Body of pancreas (tissue), 4 donors: ENCODE measurements around the gene TST. TPM values are rescaled to one million over a fixed set of nuclear protein-coding genes. Genes with fewer than 3 reads are reported as not detected.

Experiments used
- ATAC-seq: fragments of 150-250 bp; one replicate; pipeline ENCODE4 v1.9.1; 2016
- DNase-seq, 4 donors: peaks; one replicate each; pipeline ENCODE4 v3.0.0-alpha.2; 2019
- H3K27ac ChIP-seq, 4 donors: fragments of 200-600 bp; sonication (generic); 1 replicate in 3 of 4; 2 replicates in 1 of 4; pipeline versions ENCODE4 v1.5.1 to v1.6.1; 2016 to 2019; ENCODE audit warnings: mild to moderate bottlenecking in 1 of 4, mixed read lengths in 1 of 4, moderate library complexity in 1 of 4
- H3K27me3 ChIP-seq, 2 donors: fragments of 200-600 bp; sonication (generic); one replicate each; pipeline ENCODE4 v1.6.0; 2016; ENCODE audit warnings: mild to moderate bottlenecking in 1 of 2
- H3K36me3 ChIP-seq, 2 donors: fragments of 200-600 bp; sonication (generic); replicated peaks in 1 of 2; 2 replicates each; pipeline ENCODE4 v1.5.1; 2016; ENCODE audit warnings: low read depth in 2 of 2; ENCODE audit not compliant: insufficient read depth in 1 of 2
- H3K4me1 ChIP-seq: fragments of 200-600 bp; sonication (generic); one replicate; pipeline ENCODE4 v1.6.0; 2016
- H3K4me3 ChIP-seq, 2 donors: fragments of 200-600 bp; sonication (generic); 1 replicate in 1 of 2; 2 replicates in 1 of 2; pipeline ENCODE4 v1.5.1; 2016 to 2019
- H3K9me3 ChIP-seq, 3 donors: fragments of 200-600 bp; sonication (generic); 1 replicate in 2 of 3; 2 replicates in 1 of 3; pipeline ENCODE4 v1.5.1; 2016
- CTCF ChIP-seq, 7 experiments: fragments of 450-650 bp in 4 of 7; fragments of 200-600 bp in 3 of 7; sonication (generic) in 3 of 7; IDR thresholded peaks; one replicate each; pipeline ENCODE4 v1.5.1; 2016 to 2019; ENCODE audit warnings: antibody characterized with exemption in 7 of 7
- POLR2A ChIP-seq, 3 donors: fragments of 450-650 bp; IDR thresholded peaks; one replicate each; pipeline ENCODE4 v1.6.1; 2016; ENCODE audit warnings: antibody characterized with exemption in 3 of 3, mild to moderate bottlenecking in 2 of 3
- WGBS, 2 donors: methylation state at CpG; one replicate each; pipeline ENCODE4 v1.1.5; 2017; 5-methylcytosine and 5-hydroxymethylcytosine counted together
- intact Hi-C: fragments of 100-400 bp; cut with DNase I; formaldehyde crosslinking; loops from one replicate; pipeline ENCODE4 v1.15.1; 2023
- total RNA-seq, 2 donors: library from RNA; depleted of rRNA; stranded (reverse); fragments of >200 nt; gene quantifications; one replicate each; pipeline ENCODE4 v1.1.0, GENCODE V29; 2016

Gene TST
- total RNA-seq, 2 donors from 2014 or later, result 73.8 to 91.1 TPM

GRCh38 chr22:37014835-37015586, 4.2 kb downstream of the TST start:
- DNase-seq (no peak), ATAC-seq (no peak)
- TF ChIP-seq CTCF (IDR thresholded peaks at IDR 0.05), result no peak
- no peak for TF ChIP-seq POLR2A (IDR thresholded peaks at IDR 0.05)
- WGBS, 2 donors, result 67 to 75% methylated on average over 12 of the region's 12 CpGs
- Histone ChIP-seq H3K27ac (no peak overlapping the region), H3K4me3 (no peak overlapping the region), H3K36me3 (no peaks in the 10 kb centered on the region), H3K4me1 (peaks cover 56% of the 10 kb centered on the region), H3K27me3 (no peaks in the 10 kb centered on the region), H3K9me3 (no peaks in the 10 kb centered on the region)
- intact Hi-C loops, result no loop called here

- no peak overlapping the region for H3K4me3 ChIP-seq
- H3K4me1 ChIP-seq, result peaks cover 59% of the 10 kb centered on the region
- H3K27me3 ChIP-seq, result no peaks in the 10 kb centered on the region
- H3K36me3 ChIP-seq, result no peaks in the 10 kb centered on the region
- no peak for ATAC-seq
- DNase-seq, result no peak
- intact Hi-C loops, result no loop called here
- 77 to 84% methylated on average over 4 of the region's 4 CpGs for WGBS, 2 donors
- no peak overlapping the region for H3K27ac ChIP-seq
- H3K9me3 ChIP-seq, result no peaks in the 10 kb centered on the region
- no peak for TF ChIP-seq CTCF (IDR thresholded peaks at IDR 0.05)
- no peak for TF ChIP-seq POLR2A (IDR thresholded peaks at IDR 0.05)
Observed at GRCh38 chr22:37014415-37014806, 4.8 kb downstream of the TST start.

- DNase-seq, result no peak
- H3K27ac ChIP-seq, result peak overlapping the region in 1 of 4 donors; percentile 8
Observed at GRCh38 chr22:37012956-37013355, 6.3 kb downstream of the TST start.

GRCh38 chr22:37012262-37012904, 6.9 kb downstream of the TST start:
- Histone ChIP-seq H3K27ac (peak overlapping the region in 3 of 4 donors; percentile 5 to 49 (median 33)), H3K4me1 (peaks cover 47% of the 10 kb centered on the region), H3K9me3 (no peaks in the 10 kb centered on the region), H3K27me3 (no peaks in the 10 kb centered on the region), H3K36me3 (no peaks in the 10 kb centered on the region), H3K4me3 (no peak overlapping the region)
- TF ChIP-seq CTCF (IDR thresholded peaks at IDR 0.05) (no peak), POLR2A (IDR thresholded peaks at IDR 0.05) (no peak)
- intact Hi-C loops, result no loop called here
- WGBS, 2 donors, result 73 to 94% methylated on average over 6 to 9 of the region's 9 CpGs
- DNase-seq (peak in 3 of 4 donors; percentile 36 to 70 (median 67)), ATAC-seq (peak; percentile 35)

More at GRCh38 chr22:37012956-37013355, 6.3 kb downstream of the TST start:
- 79 to 80% methylated on average over 10 of the region's 10 CpGs for WGBS, 2 donors
- no peaks in the 10 kb centered on the region for H3K36me3 ChIP-seq
- H3K4me3 ChIP-seq, result no peak overlapping the region
- TF ChIP-seq CTCF (IDR thresholded peaks at IDR 0.05), result no peak
- TF ChIP-seq POLR2A (IDR thresholded peaks at IDR 0.05), result no peak
- ATAC-seq, result no peak
- no peaks in the 10 kb centered on the region for H3K9me3 ChIP-seq
- H3K27me3 ChIP-seq, result no peaks in the 10 kb centered on the region
- peaks cover 52% of the 10 kb centered on the region for H3K4me1 ChIP-seq
- intact Hi-C loops, result no loop called here
